ENCODE data around the gene RBM14. TPM values are rescaled to one million over a fixed set of nuclear protein-coding genes. Genes with fewer than 3 reads are reported as not detected.

RBM14 gene
- total and polyA plus RNA-seq, 9 of the 15 experiments (the other 6 are each of a cell fraction or from before 2014, with no cell fraction given) = 5.5 to 131 (median 42.6) TPM

- TF ChIP-seq MGA (IDR thresholded peaks at IDR 0.05) (peak; percentile 97), NELFE (IDR thresholded peaks at IDR 0.05; ENCODE audit: insufficient read depth, insufficient read length) (no peak), BCL6 (CRISPR knock-in tag; IDR thresholded peaks at IDR 0.05) (no peak), NCOR1 (IDR thresholded peaks at IDR 0.05) (no peak), CCAR2 (IDR thresholded peaks at IDR 0.05; ENCODE audit: low read depth, low read length) (no peak), BCLAF1 (IDR thresholded peaks at IDR 0.05; ENCODE audit: borderline replicate concordance in 1 of 2, control insufficient read depth in 1 of 2, low read depth in 2 of 2, low read length in 1 of 2) (no peak; a peak in 1 of 4 replicates), STAT6 (CRISPR knock-in tag; IDR thresholded peaks at IDR 0.05) (no peak), SRF (CRISPR knock-in tag; IDR thresholded peaks at IDR 0.05) (peak; percentile 14 to 48; a peak in 1 of 4 replicates)
These were observed 22.0 kb downstream of the RBM14 start, which contains the start of gene RBM4 (continued) for GRCh38 chr11:66638177-66639065.

Data from K562 (cell line).